WI38 (cell line): Measurements from ENCODE around the gene PLD5.
"Not testable (repeated sequence)": the region's sequence is repeated elsewhere in the genome, so short reads cannot be mapped to it uniquely, and the experiment has no call there.

Source experiments
- H3K4me3 ChIP-seq: 2 replicates; pipeline ENCODE4 v1.5.1; 2011; ENCODE audit warnings: low read depth, mild to moderate bottlenecking, control low read depth, low read length
- TF ChIP-seq, protein P1 (sequence below): IDR thresholded peaks from 2 replicates; pipeline ENCODE4 v1.5.1; 2012; ENCODE audit warnings: low read depth, mild to moderate bottlenecking, control low read depth, low read length

PLD5 gene

GRCh38 chr1:242318140-242318539, 206.4 kb downstream of the PLD5 start:
- H3K4me3 ChIP-seq, result no peak overlapping the region
- TF ChIP-seq, protein P1, sequence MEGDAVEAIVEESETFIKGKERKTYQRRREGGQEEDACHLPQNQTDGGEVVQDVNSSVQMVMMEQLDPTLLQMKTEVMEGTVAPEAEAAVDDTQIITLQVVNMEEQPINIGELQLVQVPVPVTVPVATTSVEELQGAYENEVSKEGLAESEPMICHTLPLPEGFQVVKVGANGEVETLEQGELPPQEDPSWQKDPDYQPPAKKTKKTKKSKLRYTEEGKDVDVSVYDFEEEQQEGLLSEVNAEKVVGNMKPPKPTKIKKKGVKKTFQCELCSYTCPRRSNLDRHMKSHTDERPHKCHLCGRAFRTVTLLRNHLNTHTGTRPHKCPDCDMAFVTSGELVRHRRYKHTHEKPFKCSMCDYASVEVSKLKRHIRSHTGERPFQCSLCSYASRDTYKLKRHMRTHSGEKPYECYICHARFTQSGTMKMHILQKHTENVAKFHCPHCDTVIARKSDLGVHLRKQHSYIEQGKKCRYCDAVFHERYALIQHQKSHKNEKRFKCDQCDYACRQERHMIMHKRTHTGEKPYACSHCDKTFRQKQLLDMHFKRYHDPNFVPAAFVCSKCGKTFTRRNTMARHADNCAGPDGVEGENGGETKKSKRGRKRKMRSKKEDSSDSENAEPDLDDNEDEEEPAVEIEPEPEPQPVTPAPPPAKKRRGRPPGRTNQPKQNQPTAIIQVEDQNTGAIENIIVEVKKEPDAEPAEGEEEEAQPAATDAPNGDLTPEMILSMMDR, result no peak

GRCh38 chr1:242314865-242315264, 209.6 kb downstream of the PLD5 start:
- not testable (repeated sequence) for H3K4me3 ChIP-seq

- not testable (repeated sequence) for H3K4me3 ChIP-seq
Measured at GRCh38 chr1:242314085-242314649, 210.3 kb downstream of the PLD5 start.

- H3K4me3 ChIP-seq, result not testable (repeated sequence)
Measured at GRCh38 chr1:242308681-242309080, 215.8 kb downstream of the PLD5 start.

DNA sequence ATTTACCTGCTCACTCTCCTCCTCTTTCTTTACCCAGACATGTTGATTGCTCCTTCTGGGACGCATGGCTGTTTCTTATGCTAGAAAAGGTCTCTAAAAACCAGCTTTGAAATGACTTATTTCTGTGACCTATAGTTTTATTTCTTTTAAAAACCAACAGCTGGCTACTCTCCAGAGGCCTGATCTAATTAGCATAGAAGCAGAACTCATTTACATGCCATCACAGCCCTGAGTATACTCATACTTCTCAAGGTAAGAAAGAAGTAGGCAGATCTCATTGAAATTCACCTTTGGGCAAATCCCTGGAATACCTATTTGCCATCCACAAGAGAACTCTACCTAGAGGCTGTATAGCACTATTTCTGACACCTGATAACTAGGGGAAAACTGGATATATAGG, 230.7 kb downstream of the PLD5 start:
- not testable (repeated sequence) for H3K4me3 ChIP-seq

DNA sequence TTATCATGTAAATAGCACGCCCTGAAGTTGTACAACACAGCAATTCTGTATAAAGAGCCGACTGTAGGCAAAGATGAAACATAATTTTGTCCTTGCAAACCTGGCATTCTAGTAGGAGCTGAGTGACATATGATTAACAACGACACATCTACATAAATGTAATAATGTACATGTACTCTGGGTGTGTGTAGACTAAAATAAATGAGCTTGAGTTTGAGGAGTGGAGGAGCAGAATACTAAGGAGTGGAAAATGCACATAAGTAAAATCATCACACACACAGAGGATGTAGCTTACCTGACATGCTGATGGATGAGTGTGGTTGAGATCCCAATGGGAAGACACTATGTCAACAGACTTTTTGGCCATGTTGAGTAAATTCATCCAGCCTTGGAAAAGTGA, 236.4 kb downstream of the PLD5 start:
- not testable (repeated sequence) for H3K4me3 ChIP-seq

- not testable (repeated sequence) for H3K4me3 ChIP-seq
Measured at GRCh38 chr1:242282758-242283485, 241.6 kb downstream of the PLD5 start.

- H3K4me3 ChIP-seq, result not testable (repeated sequence)
Measured at GRCh38 chr1:242278406-242278805, 246.1 kb downstream of the PLD5 start.

DNA sequence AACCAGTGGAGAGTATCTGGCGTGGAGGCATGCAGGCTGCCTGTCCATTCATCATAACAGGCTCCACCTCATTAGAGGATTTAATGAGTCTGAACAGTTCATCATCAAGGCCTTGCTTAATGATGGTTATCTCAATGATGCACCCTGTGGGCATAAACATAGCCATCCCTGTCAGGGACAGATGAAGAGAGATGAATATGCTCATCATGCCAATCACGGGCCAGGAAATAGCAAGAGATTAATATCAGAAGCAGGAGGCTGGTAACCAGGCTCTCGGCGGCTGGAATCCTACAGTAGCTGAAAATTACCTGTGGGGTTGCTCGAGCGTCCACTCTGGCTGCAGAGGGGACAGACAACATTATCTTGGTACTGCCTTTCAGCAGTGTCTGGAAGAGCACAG, 247.7 kb downstream of the PLD5 start:
- not testable (repeated sequence) for H3K4me3 ChIP-seq

- not testable (repeated sequence) for H3K4me3 ChIP-seq
Measured at GRCh38 chr1:242267004-242267403, 257.5 kb downstream of the PLD5 start.

- H3K4me3 ChIP-seq, result not testable (repeated sequence)
Measured at GRCh38 chr1:242264419-242264818, 260.1 kb downstream of the PLD5 start.

DNA sequence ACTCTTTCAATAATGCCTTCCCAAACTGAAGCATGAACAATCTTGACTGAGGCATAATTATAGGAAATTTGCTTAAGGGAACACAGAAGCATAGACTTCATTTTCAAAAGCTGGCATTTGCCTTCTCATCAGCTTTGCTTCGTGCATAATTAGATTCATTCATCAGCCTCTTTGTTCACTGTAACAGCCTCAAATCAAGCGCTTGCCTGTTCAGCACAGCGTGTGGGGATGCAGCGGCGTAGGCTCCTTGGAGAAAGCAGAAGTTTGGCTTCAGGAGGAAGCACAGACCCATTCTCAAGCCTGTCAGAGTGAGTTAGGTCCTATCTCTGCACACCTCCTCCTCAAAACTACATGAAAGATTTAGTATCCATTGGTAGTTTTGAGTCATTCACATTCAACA, 279.2 kb downstream of the PLD5 start:
- no peak overlapping the region for H3K4me3 ChIP-seq
- TF ChIP-seq, protein P1, result no peak

GRCh38 chr1:242243472-242243871, 281.0 kb downstream of the PLD5 start:
- no peak overlapping the region for H3K4me3 ChIP-seq
- TF ChIP-seq, protein P1, result no peak
